IMR-90 (cell line): Measurements from ENCODE around the gene NT5C3B. TPM values are rescaled to one million over a fixed set of nuclear protein-coding genes. Genes with fewer than 3 reads are reported as not detected.

Source experiments
- CTCF ChIP-seq: conservative IDR thresholded peaks from 2 replicates; pipeline ENCODE4 v1.5.1; 2012; ENCODE audit warnings: mild to moderate bottlenecking, low read depth, low read length, improper control_type of control experiment
- USF2 ChIP-seq: fragments of 150-350 bp; IDR thresholded peaks from 2 replicates; pipeline ENCODE4 v1.6.1; 2017; ENCODE audit warnings: mild to moderate bottlenecking, antibody characterized with exemption, low read length, low read depth
- polyA plus RNA-seq, 3 experiments: library from polyadenylated mRNA; depleted of rRNA; stranded (reverse); fragments of >200 nt; gene quantifications; 2 replicates each; pipeline ENCODE4 v1.2.3, GENCODE V29; 2012; ENCODE audit warnings: low replicate concordance in 1 of 3
- total RNA-seq: library from RNA; depleted of rRNA; stranded (reverse); fragments of >200 nt; gene quantifications from 2 replicates; pipeline ENCODE4 v1.2.3, GENCODE V29; 2012

NT5C3B gene
- total and polyA plus RNA-seq, 2 of the 4 experiments (the other 2 are of a cell fraction): 59.9 to 92.7 TPM

GRCh38 chr17:41786227-41787020, 49.6 kb downstream of the NT5C3B start, which contains the start of gene JUP (continued):
- TF ChIP-seq CTCF (peak; percentile 52), USF2 (no peak)
